SK-N-SH (cell line): ENCODE measurements around the gene PUM1. TPM values are rescaled to one million over a fixed set of nuclear protein-coding genes. Genes with fewer than 3 reads are reported as not detected.

Experiments used
- CTCF ChIA-PET: fragments of 300-600, 350-600 bp; formaldehyde crosslinking; extraction: SDS; loops from one replicate; lab custom pipeline; 2021; lab: Yijun Ruan, JAX
- POLR2A ChIA-PET: fragments of 350-600 bp; sonication (Branson Sonifier 250); formaldehyde crosslinking; extraction: SDS; loops from one replicate; lab custom pipeline; 2020; ENCODE audit warnings: antibody characterized with exemption, inconsistent platforms; lab: Yijun Ruan, JAX
- DNase-seq: peaks from one replicate; pipeline ENCODE4 v3.0.0; 2012
- H2AFZ ChIP-seq: fragments of 200-600 bp; sonication (generic); 2 replicates; pipeline ENCODE4 v1.8.1; 2016; ENCODE audit warnings: antibody characterized with exemption, mild to moderate bottlenecking, low read depth
- H3F3A ChIP-seq: fragments of 200-600 bp; sonication (generic); replicated peaks from 2 replicates; pipeline ENCODE3; 2016; ENCODE audit warnings: antibody characterized with exemption, mild to moderate bottlenecking; ENCODE audit not compliant: insufficient read depth
- H3K27ac ChIP-seq, 2 experiments: fragments of 200-500 bp in 1 of 2; fragments of 200-600 bp in 1 of 2; sonication (Bioruptor generic) in 1 of 2; sonication (generic), shearing (Covaris generic) in 1 of 2; 2 replicates each; pipeline versions ENCODE4 v1.5.1 to v1.6.1; 2014 to 2016; ENCODE audit warnings: low read depth in 2 of 2, inconsistent platforms in 1 of 2, low read length in 1 of 2, mild to moderate bottlenecking in 1 of 2, mixed read lengths in 1 of 2
- H3K27me3 ChIP-seq: fragments of 200-600 bp; sonication (generic), shearing (Covaris generic); 2 replicates; pipeline ENCODE4 v1.6.1; 2016; ENCODE audit warnings: mixed run types; ENCODE audit not compliant: insufficient read depth
- H3K36me3 ChIP-seq, 2 experiments: fragments of 200-500 bp in 1 of 2; fragments of 200-600 bp in 1 of 2; sonication (Bioruptor generic) in 1 of 2; sonication (generic) in 1 of 2; replicated peaks in 1 of 2; 2 replicates each; pipeline versions ENCODE3 to v1.5.1; 2014 to 2016; ENCODE audit warnings: low read length in 1 of 2, mild to moderate bottlenecking in 1 of 2; ENCODE audit not compliant: insufficient read depth in 2 of 2, control insufficient read depth in 1 of 2
- H3K4me1 ChIP-seq, 2 experiments: fragments of 200-500 bp in 1 of 2; fragments of 200-600 bp in 1 of 2; sonication (Bioruptor generic) in 1 of 2; sonication (generic), shearing (Covaris generic) in 1 of 2; 2 replicates each; pipeline versions ENCODE4 v1.5.1 to v1.6.1; 2014 to 2016; ENCODE audit warnings: low read depth in 1 of 2, low read length in 1 of 2, mixed run types in 1 of 2; ENCODE audit not compliant: insufficient read depth in 2 of 2, control insufficient read depth in 1 of 2
- H3K4me2 ChIP-seq: fragments of 200-600 bp; sonication (generic), shearing (Covaris generic); 2 replicates; pipeline ENCODE4 v1.6.1; 2017; ENCODE audit warnings: mixed run types
- H3K4me3 ChIP-seq, 2 experiments: fragments of 200-500 bp in 1 of 2; fragments of 200-600 bp in 1 of 2; sonication (Bioruptor generic) in 1 of 2; sonication (generic), shearing (Covaris generic) in 1 of 2; 2 replicates each; pipeline versions ENCODE4 v1.5.1 to v1.8.1; 2014 to 2016; ENCODE audit warnings: low read depth in 2 of 2, inconsistent platforms in 1 of 2, low read length in 1 of 2, mild to moderate bottlenecking in 1 of 2, mixed read lengths in 1 of 2, moderate library complexity in 1 of 2
- H3K79me2 ChIP-seq: fragments of 200-600 bp; sonication (generic); 2 replicates; pipeline ENCODE4 v1.8.1; 2017; ENCODE audit warnings: mild to moderate bottlenecking; ENCODE audit not compliant: insufficient read depth
- H3K9ac ChIP-seq: fragments of 200-600 bp; sonication (generic); 2 replicates; pipeline ENCODE4 v1.6.1; 2017; ENCODE audit warnings: mixed run types
- H3K9me2 ChIP-seq: fragments of 200-600 bp; sonication (generic); 2 replicates; pipeline ENCODE4 v1.6.1; 2017; ENCODE audit warnings: mixed run types
- H3K9me3 ChIP-seq: fragments of 200-600 bp; sonication (generic); 2 replicates; pipeline ENCODE4 v1.6.1; 2017; ENCODE audit warnings: mixed run types, mild to moderate bottlenecking, moderate library complexity
- H4K20me1 ChIP-seq: fragments of 200-600 bp; sonication (generic); 2 replicates; pipeline ENCODE4 v1.6.1; 2017; ENCODE audit warnings: mild to moderate bottlenecking, mixed run types; ENCODE audit not compliant: insufficient read depth
- CHD2 ChIP-seq: fragments of 150-350 bp; IDR thresholded peaks from 2 replicates; pipeline ENCODE4 v1.6.1; 2018; ENCODE audit warnings: low read length; ENCODE audit not compliant: partially characterized antibody
- ELF1 ChIP-seq: IDR thresholded peaks from 2 replicates; pipeline ENCODE4 v1.4.0; 2012
- FOSL2 ChIP-seq: IDR thresholded peaks from 2 replicates; pipeline ENCODE4 v1.4.0; 2012; ENCODE audit warnings: low read depth, mild to moderate bottlenecking, moderate library complexity, borderline replicate concordance
- GABPA ChIP-seq: IDR thresholded peaks from 2 replicates; pipeline ENCODE4 v1.4.0; 2012; ENCODE audit warnings: low read depth, mild to moderate bottlenecking
- GATA2 ChIP-seq: sonication (generic); formaldehyde crosslinking; IDR thresholded peaks from 2 replicates; pipeline ENCODE4 v1.5.0; 2020; ENCODE audit warnings: mild to moderate bottlenecking, missing genetic modification reagents
- MAX ChIP-seq: IDR thresholded peaks from 2 replicates; pipeline ENCODE4 v1.4.0; 2012; ENCODE audit warnings: low read depth
- MEF2A ChIP-seq: IDR thresholded peaks from 2 replicates; pipeline ENCODE4 v1.4.0; 2012; ENCODE audit warnings: low read depth, borderline replicate concordance
- MXI1 ChIP-seq: IDR thresholded peaks from 2 replicates; pipeline ENCODE4 v1.6.1; 2012; ENCODE audit warnings: mild to moderate bottlenecking, low read depth, low read length, improper control_type of control experiment
- NFIC ChIP-seq: IDR thresholded peaks from 2 replicates; pipeline ENCODE4 v1.4.0; 2012; ENCODE audit warnings: borderline replicate concordance
- PBX3 ChIP-seq: IDR thresholded peaks from 2 replicates; pipeline ENCODE4; 2012
- POLR2AphosphoS5 ChIP-seq: IDR thresholded peaks from 2 replicates; pipeline ENCODE4 v1.6.1; 2012; ENCODE audit warnings: low read depth, low read length
- RAD21 ChIP-seq: IDR thresholded peaks from 2 replicates; pipeline ENCODE4 v1.6.1; 2012; ENCODE audit warnings: mild to moderate bottlenecking, low read length
- RFX5 ChIP-seq: IDR thresholded peaks from 2 replicates; pipeline ENCODE4 v1.6.1; 2012; ENCODE audit warnings: mild to moderate bottlenecking, improper control_type of control experiment, low read length
- SIN3A ChIP-seq: IDR thresholded peaks from 2 replicates; pipeline ENCODE4 v1.6.1; 2012; ENCODE audit warnings: low read depth, mild to moderate bottlenecking, low read length, moderate library complexity, borderline replicate concordance
- SMC3 ChIP-seq: IDR thresholded peaks from 2 replicates; pipeline ENCODE4 v1.6.1; 2012; ENCODE audit warnings: low read depth, low read length, improper control_type of control experiment
- TAF1 ChIP-seq: IDR thresholded peaks from 2 replicates; pipeline ENCODE4 v1.6.1; 2012; ENCODE audit warnings: low read depth, mild to moderate bottlenecking, low read length, moderate library complexity, borderline replicate concordance
- TEAD4 ChIP-seq: IDR thresholded peaks from 2 replicates; pipeline ENCODE4 v1.4.0; 2012; ENCODE audit warnings: mild to moderate bottlenecking, borderline replicate concordance; ENCODE audit not compliant: insufficient read depth
- USF1 ChIP-seq: IDR thresholded peaks from 2 replicates; pipeline ENCODE4 v1.4.0; 2012; ENCODE audit warnings: low read depth, borderline replicate concordance
- WGBS: methylation state at CpG from one replicate; pipeline ENCODE4 v1.1.6; 2017; ENCODE audit warnings: low lambda C conversion rate; 5-methylcytosine and 5-hydroxymethylcytosine counted together
- polyA plus RNA-seq, 3 experiments: library from polyadenylated mRNA; depleted of rRNA; stranded (reverse); fragments of >200 nt; gene quantifications; 2 replicates each; pipeline ENCODE4 v1.2.3, GENCODE V29; 2012

PUM1 gene
- polyA plus RNA-seq, 1 of the 3 experiments (the other 2 are of a cell fraction), result 66.7 TPM

GRCh38 chr1:30955448-30956015 lies 110.0 kb downstream of the PUM1 start:
- Histone ChIP-seq H3K4me1 (peaks cover 0 to 13% of the 10 kb centered on the region in 2 experiments; a peak in 2 of 4 replicates), H3K9ac (no peak overlapping the region; the same call in 1 of the 2 replicates), H3K4me3 (no peak overlapping the region), H3K27me3 (no peaks in the 10 kb centered on the region), H3K9me3 (no peaks in the 10 kb centered on the region), H4K20me1 (no peaks in the 10 kb centered on the region; the same call in 1 of the 2 replicates), H3K4me2 (peak overlapping the region; percentile 18; the same call in 1 of the 2 replicates), H3F3A (peaks cover 20% of the 10 kb centered on the region), H2AFZ (no peak overlapping the region), H3K27ac (peak overlapping the region; percentile 25 to 52; a peak in 3 of 4 replicates), H3K36me3 (peaks cover 72 to 89% of the 10 kb centered on the region in 2 experiments), H3K9me2 (no peaks in the 10 kb centered on the region), H3K79me2 (peaks cover 90% of the 10 kb centered on the region)
- DNase-seq, result no peak
- POLR2A ChIA-PET, result no interaction called here
- CTCF ChIA-PET, result no interaction called here
- 78% methylated on average over 1 of the region's 1 CpG for WGBS
- TF ChIP-seq FOSL2 (peak; percentile 19), PBX3 (peak; percentile 12; the same call in 1 of the 2 replicates), SMC3 (no peak)

GRCh38 chr1:30953685-30954084 lies 111.8 kb downstream of the PUM1 start:
- Histone ChIP-seq H3F3A (peaks cover 17% of the 10 kb centered on the region), H3K4me1 (peaks cover 0 to 21% of the 10 kb centered on the region in 2 experiments; a peak in 3 of 4 replicates), H3K9me3 (no peaks in the 10 kb centered on the region), H3K9ac (no peak overlapping the region), H3K9me2 (no peaks in the 10 kb centered on the region), H2AFZ (no peak overlapping the region), H3K79me2 (peaks cover 78% of the 10 kb centered on the region), H4K20me1 (no peaks in the 10 kb centered on the region; the same call in 1 of the 2 replicates), H3K4me3 (no peak overlapping the region), H3K4me2 (no peak overlapping the region), H3K27ac (no peak overlapping the region), H3K36me3 (peaks cover 67 to 80% of the 10 kb centered on the region in 2 experiments), H3K27me3 (no peaks in the 10 kb centered on the region)
- no peak for DNase-seq
- no peak for TF ChIP-seq NFIC
- no peak for TF ChIP-seq MXI1
- ChIA-PET CTCF (interaction anchor here (1.4 kb wide), 1 partner anchor 17 kb away, joined by 3 read pairs; no protein-coding TSS in a partner anchor), POLR2A (no interaction called here)
- 96% methylated on average over 11 of the region's 11 CpGs for WGBS

GRCh38 chr1:30952098-30952497 lies 113.4 kb downstream of the PUM1 start:
- ChIA-PET POLR2A (no interaction called here), CTCF (interaction anchor here (1.4 kb wide), 1 partner anchor 9 kb away, joined by 4 read pairs; no protein-coding TSS in a partner anchor)
- no peaks in the 10 kb centered on the region for H3K27me3 ChIP-seq
- no peak overlapping the region for H3K27ac ChIP-seq
- peaks cover 77% of the 10 kb centered on the region for H3K79me2 ChIP-seq
- H4K20me1 ChIP-seq, result peaks cover 3% of the 10 kb centered on the region; the same call in 1 of the 2 replicates
- WGBS, result 95% methylated on average over 5 of the region's 5 CpGs
- no peak overlapping the region for H3K4me2 ChIP-seq
- no peak overlapping the region for H3K9ac ChIP-seq
- H3K9me2 ChIP-seq, result no peaks in the 10 kb centered on the region
- no peaks in the 10 kb centered on the region for H3K9me3 ChIP-seq
- H3K36me3 ChIP-seq, result peaks cover 56 to 81% of the 10 kb centered on the region in 2 experiments
- peaks cover 0 to 25% of the 10 kb centered on the region in 2 experiments; a peak in 3 of 4 replicates for H3K4me1 ChIP-seq
- no peak for DNase-seq
- TF ChIP-seq MXI1 (no peak), TAF1 (no peak), GATA2 (CRISPR knock-in tag) (no peak), TEAD4 (no peak), RFX5 (no peak), USF1 (no peak), RAD21 (no peak), GABPA (no peak), ELF1 (no peak), SIN3A (no peak), NFIC (no peak), MEF2A (no peak), CHD2 (no peak), PBX3 (no peak), MAX (no peak), POLR2AphosphoS5 (no peak)
- no peak overlapping the region for H3K4me3 ChIP-seq
- peaks cover 17% of the 10 kb centered on the region for H3F3A ChIP-seq
- H2AFZ ChIP-seq, result no peak overlapping the region
